GM10248 (cell line): Measurements from ENCODE around the gene HHIPL1.

Experiments used
- CTCF ChIA-PET: fragments of 300-600 bp; sonication (Branson Sonifier 250); formaldehyde crosslinking; extraction: SDS; loops from one replicate; lab custom pipeline; 2021; ENCODE audit warnings: antibody characterized with exemption; lab: Yijun Ruan, JAX
- POLR2A ChIA-PET: fragments of 350-650 bp; sonication (Branson Sonifier 250); formaldehyde crosslinking; extraction: SDS; loops from one replicate; lab custom pipeline; 2020; ENCODE audit warnings: antibody characterized with exemption; lab: Yijun Ruan, JAX
- DNase-seq: peaks from one replicate; pipeline ENCODE4 v3.0.0; 2012; ENCODE audit errors: extremely low spot score
- TF ChIP-seq, protein P1 (sequence below): IDR thresholded peaks from 2 replicates; pipeline ENCODE4 v1.5.1; 2012; ENCODE audit warnings: mild to moderate bottlenecking, low read depth; ENCODE audit errors: extremely low read depth, missing control alignments, control extremely low read depth

The HHIPL1 gene

DNA sequence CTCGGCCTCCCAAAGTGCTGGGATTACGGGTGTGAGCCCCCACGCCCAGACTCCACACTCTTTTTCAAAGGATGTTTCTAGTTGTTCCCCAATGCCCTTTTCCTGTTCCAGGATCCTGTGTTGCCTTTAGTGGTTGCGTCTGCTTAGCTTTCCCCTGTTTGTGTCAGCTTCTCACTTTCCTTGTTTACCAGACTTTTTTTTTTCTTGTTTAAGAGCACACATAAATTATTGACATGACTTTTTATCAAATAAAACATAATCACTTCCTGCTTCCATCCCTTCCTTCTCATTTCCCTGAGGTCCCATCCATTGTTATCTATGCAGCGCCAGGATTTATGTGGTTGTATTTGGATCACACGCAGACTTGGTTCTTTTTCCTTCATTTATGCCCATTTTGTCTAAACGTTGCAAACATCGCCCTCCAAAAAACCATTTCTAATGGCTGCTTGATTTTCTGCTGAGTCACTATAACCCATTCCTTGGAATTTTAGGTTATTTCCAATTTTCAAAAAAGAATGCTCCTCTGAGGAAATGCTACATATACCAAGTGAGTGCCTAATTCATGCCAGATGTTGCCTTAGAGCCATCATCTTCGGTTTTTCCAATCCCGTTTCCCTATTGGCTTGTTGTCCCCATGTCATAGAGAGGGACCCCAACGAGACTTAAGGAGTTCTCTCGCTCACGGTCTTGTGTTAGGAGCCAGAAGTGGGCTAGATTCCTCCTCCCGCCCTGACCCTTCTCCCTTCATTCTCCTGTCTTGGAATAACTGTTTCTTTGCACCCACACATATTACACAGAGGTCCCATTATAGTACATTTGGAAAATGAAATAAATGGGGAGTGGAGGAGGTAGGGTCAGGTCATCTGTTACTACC is 25.7 kb downstream of the HHIPL1 start:
- DNase-seq: no peak
- POLR2A ChIA-PET: no interaction called here
- CTCF ChIA-PET: interaction anchor here (1.0 to 2.7 kb wide), 3 partner anchors 12 to 60 kb away, joined by 4 to 8 read pairs (median 5); no protein-coding TSS in a partner anchor
- TF ChIP-seq, protein P1, sequence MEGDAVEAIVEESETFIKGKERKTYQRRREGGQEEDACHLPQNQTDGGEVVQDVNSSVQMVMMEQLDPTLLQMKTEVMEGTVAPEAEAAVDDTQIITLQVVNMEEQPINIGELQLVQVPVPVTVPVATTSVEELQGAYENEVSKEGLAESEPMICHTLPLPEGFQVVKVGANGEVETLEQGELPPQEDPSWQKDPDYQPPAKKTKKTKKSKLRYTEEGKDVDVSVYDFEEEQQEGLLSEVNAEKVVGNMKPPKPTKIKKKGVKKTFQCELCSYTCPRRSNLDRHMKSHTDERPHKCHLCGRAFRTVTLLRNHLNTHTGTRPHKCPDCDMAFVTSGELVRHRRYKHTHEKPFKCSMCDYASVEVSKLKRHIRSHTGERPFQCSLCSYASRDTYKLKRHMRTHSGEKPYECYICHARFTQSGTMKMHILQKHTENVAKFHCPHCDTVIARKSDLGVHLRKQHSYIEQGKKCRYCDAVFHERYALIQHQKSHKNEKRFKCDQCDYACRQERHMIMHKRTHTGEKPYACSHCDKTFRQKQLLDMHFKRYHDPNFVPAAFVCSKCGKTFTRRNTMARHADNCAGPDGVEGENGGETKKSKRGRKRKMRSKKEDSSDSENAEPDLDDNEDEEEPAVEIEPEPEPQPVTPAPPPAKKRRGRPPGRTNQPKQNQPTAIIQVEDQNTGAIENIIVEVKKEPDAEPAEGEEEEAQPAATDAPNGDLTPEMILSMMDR: no peak

DNA sequence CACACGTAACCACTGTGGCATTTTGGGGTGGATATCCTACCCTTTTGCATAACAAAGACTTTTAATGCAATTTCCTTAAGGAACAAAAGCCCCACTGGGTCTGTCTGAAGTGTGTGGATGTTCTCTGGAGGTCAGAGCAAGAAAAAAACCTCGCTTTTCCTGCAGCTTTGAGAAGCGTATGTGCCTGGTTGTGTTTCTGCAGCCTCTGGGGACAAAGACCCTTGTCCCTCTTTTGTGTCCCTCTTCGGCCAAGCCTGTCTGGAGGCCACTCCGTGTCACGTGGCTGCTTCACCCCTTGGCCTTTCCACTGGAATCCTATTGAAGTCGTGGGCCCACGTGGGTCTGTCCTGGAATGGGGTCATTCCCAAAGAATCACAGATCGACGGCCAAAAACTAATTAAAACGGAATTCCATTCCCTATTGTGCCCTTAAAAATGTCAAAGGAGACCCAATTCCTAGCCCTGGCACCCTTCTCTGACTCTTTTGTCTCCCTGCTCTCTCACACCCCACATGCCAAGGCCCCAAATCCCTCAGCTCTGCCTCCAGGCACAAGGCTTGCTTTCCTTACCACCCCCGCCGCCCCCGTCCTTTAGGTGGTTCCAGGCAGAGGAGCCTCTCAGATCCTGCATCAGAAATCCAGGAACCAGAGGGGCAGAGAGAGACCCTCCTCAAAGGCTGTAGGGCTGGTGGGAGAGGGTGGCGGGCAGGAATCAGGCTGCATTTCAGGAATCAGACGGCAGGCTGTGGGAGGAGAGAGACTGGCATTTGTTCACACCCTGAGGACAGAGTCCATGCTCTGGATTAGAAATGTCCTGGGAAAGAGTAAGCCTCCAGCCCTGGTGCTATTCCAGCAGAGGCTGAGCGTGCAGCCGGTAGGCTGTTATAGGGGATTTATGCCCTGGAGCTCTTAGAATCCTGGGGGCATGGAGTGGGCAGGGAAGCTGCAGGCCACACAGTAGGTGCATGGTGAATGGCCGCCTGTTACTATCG is 26.6 kb downstream of the HHIPL1 start:
- ChIA-PET CTCF (no interaction called here), POLR2A (no interaction called here)
- DNase-seq: no peak
- TF ChIP-seq, protein P1: no peak

DNA sequence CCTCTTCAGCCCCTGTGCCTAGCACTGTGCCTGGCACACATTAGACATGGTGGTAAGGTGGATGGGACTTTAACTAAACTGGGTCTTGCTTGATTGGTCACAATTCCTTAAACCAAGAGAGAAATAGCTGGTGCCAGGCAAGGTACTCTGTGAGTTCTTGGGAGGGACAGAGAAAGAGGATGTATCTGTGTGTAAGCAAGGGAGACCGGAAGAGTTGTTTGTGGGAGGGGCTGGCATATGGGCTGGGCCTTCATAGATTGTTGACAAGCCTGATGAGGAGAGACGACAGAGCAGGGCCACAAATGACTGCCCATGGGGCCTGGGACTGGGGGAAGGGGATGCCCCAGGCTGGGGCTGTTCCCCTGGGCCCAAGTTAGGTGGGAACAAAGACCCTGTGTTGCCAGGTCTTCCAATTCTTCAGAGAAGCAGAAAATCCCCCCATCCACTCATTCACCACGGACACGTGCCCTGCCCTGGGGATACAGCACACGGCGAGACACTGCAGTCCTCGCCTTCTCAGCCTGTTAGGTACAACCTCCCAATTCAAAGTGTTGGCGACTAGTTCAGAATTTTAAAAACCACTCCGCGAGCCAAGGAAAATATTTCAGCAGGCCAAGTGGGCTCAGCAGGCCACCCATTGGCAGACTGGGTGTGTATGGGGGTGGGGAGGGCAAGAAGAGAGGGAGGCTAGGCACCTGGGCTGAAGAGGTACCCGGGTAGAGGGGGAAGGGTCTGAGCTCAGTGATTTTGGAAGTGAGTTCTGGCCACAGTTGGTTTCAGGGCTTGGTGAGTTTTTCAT is 27.8 kb downstream of the HHIPL1 start:
- ChIA-PET CTCF (no interaction called here), POLR2A (no interaction called here)
- peak; percentile 47 for DNase-seq
- TF ChIP-seq, protein P1: no peak

DNA sequence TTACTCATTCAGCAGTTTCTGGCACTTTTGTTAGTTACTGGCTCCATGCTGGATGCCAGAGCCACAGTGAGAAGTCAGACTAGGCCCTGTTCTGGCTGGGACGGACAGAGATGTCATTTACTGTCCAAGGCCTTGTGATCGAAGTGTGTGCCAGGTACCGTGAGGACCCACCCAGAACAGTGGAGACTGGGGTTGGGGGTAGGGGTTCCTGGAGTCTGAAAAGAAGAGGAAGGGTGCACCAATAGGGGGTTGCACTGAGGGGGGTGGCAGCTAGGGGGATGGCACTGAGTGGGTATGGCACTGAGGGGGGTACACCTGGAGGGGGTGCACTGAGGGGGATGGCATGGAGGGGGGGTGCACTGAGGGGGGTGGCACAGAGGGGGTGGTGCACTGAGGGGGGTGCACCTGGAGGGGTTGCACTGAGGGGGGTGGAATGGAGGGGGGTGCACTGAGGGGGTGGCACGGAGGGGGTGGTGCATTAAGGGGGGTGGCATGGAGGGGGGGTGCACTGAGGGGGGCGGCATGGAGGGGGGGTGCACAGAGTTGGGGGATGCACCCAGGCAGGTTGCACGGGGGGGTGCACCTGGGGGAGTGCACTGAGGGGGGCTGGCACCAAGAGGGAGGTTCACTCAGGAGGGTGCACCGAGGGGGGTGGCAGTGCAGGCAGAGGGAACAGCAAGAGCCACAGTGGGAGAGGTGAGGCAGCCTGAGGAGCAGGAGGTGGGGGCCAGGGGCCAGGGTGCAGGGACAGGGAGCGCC is 28.6 kb downstream of the HHIPL1 start:
- ChIA-PET CTCF (no interaction called here), POLR2A (no interaction called here)
- DNase-seq: no peak
- TF ChIP-seq, protein P1: no peak

DNA sequence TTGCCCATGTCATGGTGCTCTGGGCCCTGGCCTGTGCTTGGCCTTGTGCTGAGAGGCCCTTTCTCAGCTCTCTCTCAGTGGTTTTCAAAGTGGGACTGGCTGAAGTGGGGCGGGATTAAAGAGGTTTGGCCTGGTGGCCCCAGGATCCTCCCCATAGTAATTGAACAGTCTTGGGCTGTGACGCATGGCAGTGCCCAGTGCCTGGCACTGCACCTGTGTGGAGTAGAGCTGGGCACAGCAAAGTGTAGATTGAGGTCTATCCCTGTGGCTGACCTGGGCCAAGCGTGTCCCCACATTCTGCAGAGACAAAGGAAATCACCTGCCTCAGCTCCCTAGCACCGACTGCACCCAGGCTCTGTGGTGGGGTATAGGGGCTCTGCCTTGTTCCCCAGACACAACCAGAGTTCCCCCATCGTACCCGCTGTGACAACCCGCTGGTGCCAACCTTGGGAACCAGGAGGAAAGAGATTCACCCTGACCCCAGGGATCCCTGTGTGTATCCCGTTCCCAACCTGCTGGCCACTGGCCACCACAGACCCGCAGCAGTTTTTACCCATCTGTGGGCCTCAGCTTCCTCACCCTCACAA is 29.2 kb downstream of the HHIPL1 start:
- TF ChIP-seq, protein P1: no peak
- POLR2A ChIA-PET: no interaction called here
- CTCF ChIA-PET: no interaction called here
- no peak for DNase-seq
